ENCODE results near the gene TRPM2. TPM values are rescaled to one million over a fixed set of nuclear protein-coding genes. Genes with fewer than 3 reads are reported as not detected.

Gene TRPM2
- total and polyA plus RNA-seq, 2 of the 4 experiments (the other 2 are of a cell fraction), result not detected

- Histone ChIP-seq H3K18ac (ENCODE audit: low read depth, low read length) (no peak overlapping the region), H2BK120ac (ENCODE audit: low read depth, low read length) (no peak overlapping the region), H2BK20ac (ENCODE audit: low read depth, low read length) (no peak overlapping the region), H3K4me3 (ENCODE audit: insufficient read depth, low read depth, low read length) (no peak overlapping the region), H4K20me1 (ENCODE audit: insufficient read depth, low read length) (no peaks in the 10 kb centered on the region), H3K79me1 (ENCODE audit: low read depth in 1 of 2, low read length in 2 of 2) (no peaks in the 10 kb centered on the region), H3K9me3 (ENCODE audit: control insufficient read depth, insufficient read depth, low read length) (peaks cover 9% of the 10 kb centered on the region; the same call in 1 of the 2 replicates), H4K5ac (ENCODE audit: low read depth, low read length) (no peak overlapping the region), H3K36me3 (ENCODE audit: control insufficient read depth, insufficient read depth, low read length) (no peaks in the 10 kb centered on the region), H3K27me3 (ENCODE audit: control insufficient read depth, insufficient read depth, low read length) (no peaks in the 10 kb centered on the region), H2BK15ac (ENCODE audit: low read depth, low read length) (no peak overlapping the region), H2AFZ (replicated peaks; ENCODE audit: low read length, poor library complexity) (no peak overlapping the region), H3K9me1 (ENCODE audit: insufficient read depth, low read length) (no peaks in the 10 kb centered on the region), H3K23ac (ENCODE audit: low read depth, low read length) (no peak overlapping the region), H3K4me1 (ENCODE audit: control insufficient read depth, insufficient read depth, low read length) (no peaks in the 10 kb centered on the region), H4K91ac (ENCODE audit: insufficient read depth, low read depth, low read length) (no peak overlapping the region), H3K14ac (replicated peaks; ENCODE audit: low read depth, low read length) (no peak overlapping the region), H3K4ac (ENCODE audit: low read depth, low read length) (no peak overlapping the region), H3K27ac (ENCODE audit: insufficient read depth, low read length) (no peak overlapping the region), H4K8ac (ENCODE audit: low read depth in 2 of 2, low read length in 2 of 2) (no peak overlapping the region), H3K9ac (ENCODE audit: low read depth, low read length) (no peak overlapping the region), H2BK5ac (ENCODE audit: low read depth, low read length, poor library complexity, severe bottlenecking) (no peak overlapping the region), H3K56ac (ENCODE audit: extremely low read depth, insufficient read depth, low read length) (no peak overlapping the region), H2AK9ac (replicated peaks; ENCODE audit: low read depth, low read length, poor library complexity) (no peak overlapping the region), H2AK5ac (ENCODE audit: low read depth, low read length) (no peak overlapping the region), H3K4me2 (ENCODE audit: low read depth, low read length) (no peak overlapping the region)
- dilution Hi-C loops (cut with HindIII; ENCODE audit: low sequenced_read_pairs, unreplicated experiment), result no loop called here
- no TSS peak for BruUV-seq (replicated peaks)
- DNase-seq (no peak), ATAC-seq (ENCODE audit: low read depth) (no peak)
- intact Hi-C loops (cut with micrococcal nuclease), result no loop called here
- ChIA-PET POLR2A (ENCODE audit: unreplicated experiment) (no interaction called here), CTCF (no interaction called here)
- TF ChIP-seq RAD21 (IDR thresholded peaks at IDR 0.05; ENCODE audit: low read length) (no peak), BHLHE40 (IDR thresholded peaks at IDR 0.05; ENCODE audit: low read depth, low read length) (no peak), MAFK (IDR thresholded peaks at IDR 0.05; ENCODE audit: low read depth, low read length) (no peak), RCOR1 (IDR thresholded peaks at IDR 0.05; ENCODE audit: insufficient replicate concordance, low read length) (no peak), CTCF (conservative IDR thresholded peaks at IDR 0.05; ENCODE audit: low read depth, low read length) (no peak), MXI1 (IDR thresholded peaks at IDR 0.05; ENCODE audit: borderline replicate concordance, low read depth, low read length) (no peak), RFX5 (IDR thresholded peaks at IDR 0.05; ENCODE audit: low read depth, low read length) (no peak), SMC3 (IDR thresholded peaks at IDR 0.05; ENCODE audit: low read depth, low read length) (no peak), MAZ (IDR thresholded peaks at IDR 0.05; ENCODE audit: borderline replicate concordance, low read depth, low read length) (no peak), FOS (IDR thresholded peaks at IDR 0.05; ENCODE audit: low read depth, low read length) (no peak), USF2 (IDR thresholded peaks at IDR 0.05; ENCODE audit: low read depth, low read length) (no peak), CEBPB (IDR thresholded peaks at IDR 0.05; ENCODE audit: low read depth, low read length) (no peak), POLR2A (IDR thresholded peaks at IDR 0.05; ENCODE audit: low read depth, low read length) (no peak), NFE2L2 (IDR thresholded peaks at IDR 0.05; ENCODE audit: low read depth, low read length) (no peak)
- WGBS, 2 experiments (ENCODE audit: extremely low coverage in 2 of 2, insufficient read length in 1 of 2), result no CpG with 5 or more reads among the region's 2 CpGs
- in situ Hi-C loops (cut with MboI; ENCODE audit: low sequenced_read_pairs), result no loop called here
These were observed 39.5 kb downstream of the TRPM2 start for GRCh38 chr21:44392916-44393315.

Data from IMR-90 (cell line).